RKO (cell line): Measurements from ENCODE around the gene TUBA4A.

Source experiments
- DNase-seq: peaks from one replicate; pipeline ENCODE4 v3.0.0-alpha.2; 2016; ENCODE audit warnings: low spot score

Gene TUBA4A

GRCh38 chr2:219230059-219230540 lies 23.6 kb downstream of the TUBA4A start:
- peak; percentile 70 for DNase-seq

GRCh38 chr2:219229305-219230058 lies 24.2 kb downstream of the TUBA4A start, which contains the start of the genes ANKZF1 and ATG9A:
Gene ANKZF1, plus strand, starts transcription at chr2:219229806. Its CDS starts 452 bp downstream, at chr2:219230258.
Gene ATG9A, minus strand, starts transcription at chr2:219229636. Its CDS starts 1,612 bp downstream, at chr2:219228024.
- DNase-seq: peak; percentile 99

- no peak for DNase-seq
These were observed 24.8 kb downstream of the TUBA4A start for GRCh38 chr2:219228911-219229304.

- DNase-seq: peak; percentile 26
These were observed 25.4 kb downstream of the TUBA4A start for GRCh38 chr2:219228041-219228910.

GRCh38 chr2:219225350-219225749 lies 28.4 kb downstream of the TUBA4A start:
- no peak for DNase-seq

GRCh38 chr2:219223831-219224610 lies 29.7 kb downstream of the TUBA4A start:
- DNase-seq: no peak

- no peak for DNase-seq
These were observed 31.7 kb downstream of the TUBA4A start for GRCh38 chr2:219221957-219222518.

GRCh38 chr2:219220652-219221402 lies 32.9 kb downstream of the TUBA4A start:
- no peak for DNase-seq

GRCh38 chr2:219219784-219220532 lies 33.8 kb downstream of the TUBA4A start:
- DNase-seq: no peak

GRCh38 chr2:219218732-219219701 lies 34.7 kb downstream of the TUBA4A start, which contains the start of gene ABCB6:
Gene ABCB6, minus strand, starts transcription at chr2:219218958. Its CDS starts 285 bp downstream, at chr2:219218673.
- DNase-seq: peak; percentile 91

- peak; percentile 82 for DNase-seq
These were observed 35.4 kb downstream of the TUBA4A start for GRCh38 chr2:219218217-219218731.

- DNase-seq: no peak
These were observed 37.2 kb downstream of the TUBA4A start for GRCh38 chr2:219216535-219216915.

GRCh38 chr2:219215871-219216534 lies 37.7 kb downstream of the TUBA4A start:
- DNase-seq: no peak

GRCh38 chr2:219214786-219215185 lies 38.9 kb downstream of the TUBA4A start:
- DNase-seq: no peak

- no peak for DNase-seq
These were observed 39.6 kb downstream of the TUBA4A start for GRCh38 chr2:219214141-219214540.

- DNase-seq: no peak
These were observed 40.1 kb downstream of the TUBA4A start for GRCh38 chr2:219213486-219214071.

GRCh38 chr2:219213026-219213415 lies 40.7 kb downstream of the TUBA4A start:
- DNase-seq: no peak
